HEK293T (cell line): ENCODE data around the gene RETSAT.

Experiments
- CTCF ChIA-PET: fragments of 350-600 bp; formaldehyde crosslinking; extraction: SDS; loops from one replicate; lab custom pipeline; 2021; ENCODE audit warnings: antibody characterized with exemption, inconsistent platforms; lab: Yijun Ruan, JAX
- POLR2A ChIA-PET: fragments of 350-600 bp; formaldehyde crosslinking; extraction: SDS; loops from one replicate; lab custom pipeline; 2020; ENCODE audit warnings: antibody characterized with exemption, inconsistent platforms; lab: Yijun Ruan, JAX
- DNase-seq: peaks from one replicate; pipeline ENCODE4 v3.0.0; 2012; ENCODE audit warnings: mixed read lengths; ENCODE audit errors: extremely low spot score
- ARNT ChIP-seq: fragments of 450-650 bp; IDR thresholded peaks from 2 replicates; pipeline ENCODE4 v1.6.1; 2017; ENCODE audit warnings: mild to moderate bottlenecking
- BHLHE40 ChIP-seq: fragments of 450-650 bp; IDR thresholded peaks from 2 replicates; pipeline ENCODE4 v1.6.1; 2016; ENCODE audit warnings: mild to moderate bottlenecking, moderate library complexity, borderline replicate concordance
- CTBP1 ChIP-seq: fragments of 450-650 bp; IDR thresholded peaks from 2 replicates; pipeline ENCODE4 v1.6.1; 2016; ENCODE audit warnings: borderline replicate concordance
- ELF4 ChIP-seq: fragments of 450-650 bp; IDR thresholded peaks from 2 replicates; pipeline ENCODE4 v1.6.1; 2017; ENCODE audit warnings: antibody characterized with exemption
- FOXA1 ChIP-seq: fragments of 450-650 bp; IDR thresholded peaks from 2 replicates; pipeline ENCODE4 v1.6.1; 2016; ENCODE audit warnings: mild to moderate bottlenecking
- FOXK2 ChIP-seq: fragments of 450-650 bp; IDR thresholded peaks from 2 replicates; pipeline ENCODE4 v1.6.1; 2016; ENCODE audit warnings: mild to moderate bottlenecking
- FOXM1 ChIP-seq: fragments of 450-650 bp; IDR thresholded peaks from 2 replicates; pipeline ENCODE4 v1.6.1; 2017; ENCODE audit warnings: mild to moderate bottlenecking, borderline replicate concordance
- HDGF ChIP-seq: fragments of 450-650 bp; IDR thresholded peaks from 2 replicates; pipeline ENCODE4 v1.6.1; 2017; ENCODE audit warnings: antibody characterized with exemption, borderline replicate concordance
- L3MBTL2 ChIP-seq: fragments of 450-650 bp; conservative IDR thresholded peaks from 2 replicates; pipeline ENCODE4 v1.6.1; 2016; ENCODE audit warnings: mild to moderate bottlenecking
- LEF1 ChIP-seq: fragments of 450-650 bp; IDR thresholded peaks from 2 replicates; pipeline ENCODE4 v1.6.1; 2017; ENCODE audit warnings: mild to moderate bottlenecking, borderline replicate concordance
- NFRKB ChIP-seq: fragments of 450-650 bp; IDR thresholded peaks from 2 replicates; pipeline ENCODE4 v1.6.1; 2016; ENCODE audit warnings: mild to moderate bottlenecking, moderate library complexity
- SP1 ChIP-seq: fragments of 450-650 bp; IDR thresholded peaks from 2 replicates; pipeline ENCODE4 v1.6.1; 2017
- SUZ12 ChIP-seq: fragments of 450-650 bp; IDR thresholded peaks from 2 replicates; pipeline ENCODE4 v1.6.1; 2016; ENCODE audit warnings: mild to moderate bottlenecking
- TARDBP ChIP-seq: fragments of 450-650 bp; IDR thresholded peaks from 2 replicates; pipeline ENCODE4 v1.6.1; 2016
- ZNF384 ChIP-seq: fragments of 450-650 bp; IDR thresholded peaks from 2 replicates; pipeline ENCODE4 v1.6.1; 2016
- TF ChIP-seq, protein P1 (sequence below): fragments of 450-650 bp; IDR thresholded peaks from 2 replicates; pipeline ENCODE4 v1.6.1; 2016

RETSAT gene

DNA sequence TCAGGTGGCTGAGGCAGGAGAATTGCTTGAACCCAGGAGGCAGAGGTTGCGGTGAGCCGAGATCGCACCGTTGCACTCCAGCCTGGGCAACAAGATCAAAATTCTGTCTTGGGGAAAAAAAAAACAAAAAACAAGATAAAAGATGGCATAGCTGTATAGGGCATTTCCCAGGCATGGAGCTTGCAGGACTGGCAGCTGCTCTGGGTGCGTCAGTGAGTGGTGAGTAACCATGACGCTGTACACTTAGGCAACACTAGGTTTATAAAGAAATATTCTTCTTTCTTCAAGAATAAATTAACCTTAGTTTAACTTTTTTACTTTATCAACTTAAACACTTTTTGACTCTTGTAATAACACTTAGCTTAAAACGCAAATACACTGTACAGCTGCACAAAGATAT lies 41.9 kb downstream of the RETSAT start:
- no peak for DNase-seq
- CTCF ChIA-PET: no interaction called here
- POLR2A ChIA-PET: interaction anchor here (0.9 kb wide), 1 partner anchor 13 kb away, joined by 3 read pairs; no protein-coding TSS in a partner anchor
- TF ChIP-seq FOXK2: no peak
- TF ChIP-seq ELF4: no peak
- no peak for TF ChIP-seq FOXM1
- no peak for TF ChIP-seq CTBP1
- no peak for TF ChIP-seq HDGF
- TF ChIP-seq TARDBP: no peak
- no peak for TF ChIP-seq LEF1
- TF ChIP-seq BHLHE40: no peak
- no peak for TF ChIP-seq ZNF384
- TF ChIP-seq SUZ12: no peak

DNA sequence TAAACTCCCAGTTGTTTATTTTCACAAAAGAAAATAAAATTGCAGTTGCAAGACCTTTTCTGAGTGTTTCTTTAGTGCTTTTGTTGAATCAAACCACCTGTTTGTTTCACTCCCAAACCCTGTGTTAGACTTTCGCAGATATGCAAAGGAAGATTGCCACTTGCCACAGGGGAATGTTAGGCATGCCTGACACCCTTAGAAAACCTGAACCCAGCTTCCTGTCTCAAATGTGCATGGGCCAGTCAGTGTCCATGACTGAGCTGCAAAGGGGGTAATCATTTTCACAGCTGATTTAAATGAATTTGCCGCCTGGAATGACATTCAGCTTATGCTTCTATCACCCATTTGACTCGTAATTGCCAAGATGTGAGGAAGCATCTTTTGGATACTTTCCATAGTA lies 44.0 kb downstream of the RETSAT start:
- CTCF ChIA-PET: no interaction called here

DNA sequence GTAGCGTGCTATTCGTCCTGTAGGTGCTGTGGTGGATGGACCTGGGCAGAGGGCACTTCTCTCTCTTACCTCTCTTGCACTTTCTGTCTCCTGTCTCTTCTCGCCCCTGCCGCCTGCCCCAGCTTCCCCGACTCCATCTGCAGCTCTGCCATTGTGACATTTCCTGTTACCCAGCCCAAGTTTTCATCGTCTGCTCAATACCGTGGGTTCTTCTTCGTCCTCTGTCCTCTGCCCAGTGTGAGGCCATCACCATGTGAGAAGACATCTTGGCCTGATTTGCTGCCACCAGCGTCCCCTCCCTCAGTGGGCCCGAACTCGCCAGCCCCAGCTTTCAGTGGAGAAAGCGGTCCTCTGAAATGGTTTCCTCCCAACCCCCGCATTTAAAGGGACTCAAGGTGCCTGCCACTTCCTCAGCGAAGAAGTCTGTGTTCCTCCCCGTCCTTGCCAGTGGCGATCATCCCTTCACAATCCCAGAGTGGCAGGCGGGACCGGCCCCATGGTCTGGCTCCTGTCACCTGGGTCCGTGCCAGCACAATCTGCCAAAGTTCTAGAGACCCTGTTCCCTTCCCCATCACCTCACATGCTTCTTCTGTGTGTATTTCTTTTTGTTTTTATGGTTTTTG lies 44.5 kb downstream of the RETSAT start:
- no peak for TF ChIP-seq FOXA1
- TF ChIP-seq BHLHE40: no peak
- no peak for TF ChIP-seq ELF4
- no peak for TF ChIP-seq FOXM1
- no peak for TF ChIP-seq LEF1
- no peak for TF ChIP-seq CTBP1
- no peak for TF ChIP-seq NFRKB
- no peak for TF ChIP-seq SUZ12
- no peak for TF ChIP-seq FOXK2
- TF ChIP-seq ZNF384: no peak
- no peak for TF ChIP-seq SP1
- no peak for TF ChIP-seq HDGF
- DNase-seq: no peak
- POLR2A ChIA-PET: interaction anchor here (0.6 to 0.9 kb wide), 2 partner anchors 18 to 45 kb away, joined by 3 read pairs; partner anchors contain the start of genes ELMOD3, RETSAT and TGOLN2
- CTCF ChIA-PET: no interaction called here

More for the DNA sequence above, 44.0 kb downstream of the RETSAT start:
- POLR2A ChIA-PET: interaction anchor here (0.9 kb wide), 1 partner anchor 18 kb away, joined by 3 read pairs; the partner anchor contains the start of gene TGOLN2
- TF ChIP-seq, protein P1, sequence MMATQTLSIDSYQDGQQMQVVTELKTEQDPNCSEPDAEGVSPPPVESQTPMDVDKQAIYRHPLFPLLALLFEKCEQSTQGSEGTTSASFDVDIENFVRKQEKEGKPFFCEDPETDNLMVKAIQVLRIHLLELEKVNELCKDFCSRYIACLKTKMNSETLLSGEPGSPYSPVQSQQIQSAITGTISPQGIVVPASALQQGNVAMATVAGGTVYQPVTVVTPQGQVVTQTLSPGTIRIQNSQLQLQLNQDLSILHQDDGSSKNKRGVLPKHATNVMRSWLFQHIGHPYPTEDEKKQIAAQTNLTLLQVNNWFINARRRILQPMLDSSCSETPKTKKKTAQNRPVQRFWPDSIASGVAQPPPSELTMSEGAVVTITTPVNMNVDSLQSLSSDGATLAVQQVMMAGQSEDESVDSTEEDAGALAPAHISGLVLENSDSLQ: no peak
- DNase-seq: no peak

DNA sequence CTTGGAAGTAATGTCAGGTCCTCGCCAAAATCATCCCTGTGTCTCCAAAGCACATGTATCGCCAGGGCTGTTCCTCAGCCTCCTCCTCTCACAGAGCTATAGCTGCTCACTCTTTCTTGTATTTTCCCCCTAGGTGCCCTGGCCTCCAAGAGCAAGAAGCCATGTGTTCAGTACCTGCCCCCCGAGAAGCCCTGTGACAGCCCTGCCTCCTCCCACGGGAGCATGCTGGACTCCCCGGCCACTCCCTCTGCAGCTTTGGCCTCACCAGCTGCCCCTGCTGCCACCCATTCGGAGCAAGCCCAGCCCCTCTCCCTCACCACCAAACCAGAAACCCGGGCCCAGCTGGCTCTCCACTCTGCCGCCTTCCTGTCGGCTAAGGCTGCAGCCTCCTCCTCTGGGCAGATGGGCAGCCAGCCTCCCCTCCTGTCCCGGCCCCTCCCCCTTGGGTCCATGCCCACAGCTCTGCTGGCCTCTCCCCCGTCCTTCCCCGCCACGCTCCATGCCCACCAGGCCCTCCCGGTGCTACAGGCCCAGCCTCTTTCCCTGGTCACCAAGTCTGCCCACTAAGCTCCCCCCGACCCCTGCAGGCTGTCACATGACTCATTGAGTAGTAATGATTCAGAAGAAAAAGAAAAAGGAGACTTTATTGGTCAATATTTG lies 45.3 kb downstream of the RETSAT start:
- DNase-seq: no peak
- ChIA-PET CTCF (interaction anchor here (1.2 kb wide), 1 partner anchor 9 kb away, joined by 5 read pairs; no protein-coding TSS in a partner anchor), POLR2A (interaction anchor here (0.6 to 0.9 kb wide), 2 partner anchors 10 to 46 kb away, joined by 3 read pairs; partner anchors contain the start of genes ELMOD3 and RETSAT)
- TF ChIP-seq FOXM1 (no peak), SUZ12 (no peak), L3MBTL2 (no peak), SP1 (no peak), LEF1 (no peak)
- TF ChIP-seq, protein P1: no peak

DNA sequence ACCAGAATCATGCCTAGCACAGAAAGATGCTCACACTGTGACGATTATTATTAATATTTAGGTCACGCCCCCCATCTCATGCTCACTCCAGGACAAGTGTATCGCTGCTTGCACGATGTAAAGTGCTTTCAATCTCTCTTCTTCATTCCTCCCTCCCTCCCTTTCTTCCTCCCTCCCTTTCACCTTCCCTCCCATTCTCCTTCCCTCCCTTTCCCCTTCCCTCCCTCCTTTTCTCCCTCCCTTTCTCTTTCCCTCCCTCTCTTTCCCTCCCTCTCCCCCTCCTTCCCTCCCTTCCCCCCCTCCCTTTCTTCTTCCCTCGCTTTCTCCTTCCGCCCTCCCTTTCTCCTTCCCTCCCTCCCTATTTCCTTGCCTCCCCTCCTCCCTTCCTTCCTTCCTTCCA lies 46.1 kb downstream of the RETSAT start:
- TF ChIP-seq CTBP1 (no peak), BHLHE40 (no peak), NFRKB (no peak), SP1 (no peak), ELF4 (no peak), LEF1 (no peak), FOXA1 (no peak)
- ChIA-PET CTCF (interaction anchor here (1.2 kb wide), 1 partner anchor 8 kb away, joined by 5 read pairs; no protein-coding TSS in a partner anchor), POLR2A (no interaction called here)
- DNase-seq: no peak

DNA sequence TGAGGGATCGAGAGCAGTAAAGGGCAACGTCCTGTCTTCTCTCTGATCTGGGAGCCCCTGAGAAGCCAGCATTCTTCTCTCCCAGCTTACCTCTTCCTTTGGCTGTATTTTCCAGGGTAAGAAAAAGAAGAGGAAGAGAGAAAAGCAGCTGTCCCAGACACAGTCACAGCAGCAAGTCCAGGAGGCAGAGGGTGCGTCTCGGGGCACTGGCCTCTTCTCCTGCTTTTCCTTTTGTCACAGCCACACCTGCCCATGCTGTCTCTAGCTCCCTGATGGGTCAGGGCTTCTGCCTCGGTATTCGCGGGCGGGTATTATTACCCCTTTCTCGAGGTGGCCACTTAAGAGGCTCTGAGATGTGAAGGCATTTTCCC lies 46.8 kb downstream of the RETSAT start:
- TF ChIP-seq TARDBP: no peak
- no peak for TF ChIP-seq CTBP1
- ChIA-PET CTCF (interaction anchor here (0.8 kb wide), 1 partner anchor 81 kb away, joined by 3 read pairs; no protein-coding TSS in a partner anchor), POLR2A (no interaction called here)

DNA sequence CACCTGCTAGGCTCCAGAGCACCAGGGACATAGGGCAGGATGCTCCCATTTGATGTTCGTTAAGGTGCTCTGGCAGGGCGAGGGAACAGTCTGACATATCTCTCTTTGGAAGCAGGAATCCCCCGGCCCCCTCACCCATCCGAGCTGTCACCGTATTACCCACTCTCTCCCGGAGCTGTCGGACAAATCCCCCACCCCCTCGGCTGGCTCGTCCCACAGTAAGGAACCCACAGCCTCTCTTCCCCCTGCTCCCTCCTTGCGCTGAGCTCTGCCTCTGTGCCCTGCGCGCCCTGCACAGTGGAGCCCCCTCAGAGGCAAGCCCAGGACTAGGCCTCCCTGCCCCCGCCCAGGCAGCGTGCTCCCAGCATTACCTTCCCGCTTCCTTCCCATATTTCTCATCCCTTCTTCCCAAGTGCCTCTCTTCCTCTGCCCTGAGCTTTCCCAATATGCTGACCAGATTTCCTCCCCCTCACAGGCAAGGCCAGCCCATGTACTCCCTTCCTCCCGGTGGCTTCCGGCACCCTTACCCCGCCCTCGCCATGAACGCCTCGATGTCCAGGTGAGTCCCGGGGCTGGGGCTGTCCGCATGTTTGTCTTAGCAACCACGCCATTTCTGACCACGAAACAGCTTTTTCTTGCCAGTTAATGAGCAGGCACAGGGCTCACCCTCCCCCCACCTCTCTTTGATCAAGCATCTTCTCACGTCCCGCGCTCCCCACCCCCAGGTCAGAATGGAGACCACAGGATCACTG lies 50.4 kb downstream of the RETSAT start:
- DNase-seq: no peak
- TF ChIP-seq NFRKB (no peak), CTBP1 (no peak), L3MBTL2 (no peak), ZNF384 (no peak), LEF1 (no peak), HDGF (no peak), BHLHE40 (no peak), ARNT (no peak), SUZ12 (no peak), FOXM1 (no peak)
- TF ChIP-seq, protein P1: no peak
- ChIA-PET CTCF (interaction anchor here (1.6 kb wide), 1 partner anchor 237 kb away, joined by 3 read pairs; no protein-coding TSS in a partner anchor), POLR2A (no interaction called here)

More for the DNA sequence above, 46.8 kb downstream of the RETSAT start:
- no peak for DNase-seq
